H9 (cell line): ENCODE results near the gene JPT2. TPM values are rescaled to one million over a fixed set of nuclear protein-coding genes. Genes with fewer than 3 reads are reported as not detected.

Experiments
- DNase-seq: peaks from one replicate; pipeline ENCODE4 v3.0.0-alpha.2; 2017
- H2AFZ ChIP-seq: one replicate; pipeline ENCODE4 v1.6.1; 2013; ENCODE audit warnings: mild to moderate bottlenecking, low read length, control low read depth, moderate library complexity
- H2AK5ac ChIP-seq: 2 replicates; pipeline ENCODE4 v1.6.1; 2013; ENCODE audit warnings: low read length, control low read depth, mixed read lengths; ENCODE audit not compliant: insufficient read length
- H2BK120ac ChIP-seq: one replicate; pipeline ENCODE4 v1.6.1; 2013; ENCODE audit warnings: low read depth, mild to moderate bottlenecking, low read length, control low read depth, inconsistent platforms; ENCODE audit not compliant: poor library complexity, severe bottlenecking
- H2BK12ac ChIP-seq: 2 replicates; pipeline ENCODE4 v1.6.1; 2013; ENCODE audit warnings: low read length, control low read depth, mixed read lengths, low read depth; ENCODE audit not compliant: insufficient read length
- H2BK15ac ChIP-seq: 2 replicates; pipeline ENCODE4 v1.6.1; 2013; ENCODE audit warnings: low read depth, low read length, control low read depth
- H2BK20ac ChIP-seq: one replicate; pipeline ENCODE4 v1.6.1; 2013; ENCODE audit warnings: low read depth, mild to moderate bottlenecking, low read length, control low read depth, inconsistent platforms; ENCODE audit not compliant: poor library complexity, severe bottlenecking
- H2BK5ac ChIP-seq: 2 replicates; pipeline ENCODE4 v1.6.1; 2013; ENCODE audit warnings: low read length, control low read depth, mixed read lengths; ENCODE audit not compliant: insufficient read length
- H3K14ac ChIP-seq: 2 replicates; pipeline ENCODE4 v1.6.1; 2013; ENCODE audit warnings: low read length, control low read depth; ENCODE audit not compliant: insufficient read depth
- H3K18ac ChIP-seq: 2 replicates; pipeline ENCODE4 v1.6.1; 2013; ENCODE audit warnings: low read depth, mild to moderate bottlenecking, mixed read lengths, low read length, control low read depth; ENCODE audit not compliant: insufficient read length
- H3K23ac ChIP-seq: 2 replicates; pipeline ENCODE4 v1.6.1; 2013; ENCODE audit warnings: low read length, control low read depth, mixed read lengths, low read depth; ENCODE audit not compliant: insufficient read length
- H3K23me2 ChIP-seq: 2 replicates; pipeline ENCODE4 v1.6.1; 2013; ENCODE audit warnings: low read depth, mild to moderate bottlenecking, mixed read lengths, low read length, control low read depth; ENCODE audit not compliant: insufficient read length, poor library complexity, severe bottlenecking
- H3K27ac ChIP-seq: 2 replicates; pipeline ENCODE4 v1.5.1; 2013; ENCODE audit warnings: low read length, control low read depth, mixed read lengths, low read depth; ENCODE audit not compliant: insufficient read length
- H3K27me3 ChIP-seq: 2 replicates; pipeline ENCODE4 v1.6.1; 2013; ENCODE audit warnings: low read length, control low read depth, inconsistent platforms; ENCODE audit not compliant: insufficient read depth
- H3K4ac ChIP-seq: 2 replicates; pipeline ENCODE4 v1.6.1; 2013; ENCODE audit warnings: low read depth, mild to moderate bottlenecking, control low read depth, inconsistent platforms, low read length, moderate library complexity
- H3K4me1 ChIP-seq: 2 replicates; pipeline ENCODE4 v1.6.1; 2013; ENCODE audit warnings: low read length, control low read depth, inconsistent platforms; ENCODE audit not compliant: insufficient read depth
- H3K4me2 ChIP-seq: 2 replicates; pipeline ENCODE4 v1.6.1; 2013; ENCODE audit warnings: low read length, control low read depth, mixed read lengths; ENCODE audit not compliant: insufficient read length, insufficient read depth
- H3K56ac ChIP-seq: 2 replicates; pipeline ENCODE4 v1.6.1; 2013; ENCODE audit warnings: low read depth, mild to moderate bottlenecking, mixed read lengths, low read length, control low read depth; ENCODE audit not compliant: insufficient read length
- H3K79me1 ChIP-seq: 2 replicates; pipeline ENCODE4 v1.6.1; 2013; ENCODE audit warnings: low read depth, mild to moderate bottlenecking, moderate library complexity, low read length, control low read depth, inconsistent platforms; ENCODE audit not compliant: insufficient read depth, poor library complexity, severe bottlenecking
- H3K79me2 ChIP-seq: 2 replicates; pipeline ENCODE4 v1.6.1; 2013; ENCODE audit warnings: low read length, control low read depth, inconsistent platforms; ENCODE audit not compliant: insufficient read depth
- H3K9ac ChIP-seq: 2 replicates; pipeline ENCODE4 v1.6.1; 2013; ENCODE audit warnings: low read length, control low read depth, mixed read lengths; ENCODE audit not compliant: insufficient read length; ENCODE audit errors: extremely low read depth
- H3K9me3 ChIP-seq: one replicate; pipeline ENCODE4 v1.6.1; 2013; ENCODE audit warnings: low read depth, low read length, inconsistent platforms; ENCODE audit not compliant: control insufficient read depth
- H3T11ph ChIP-seq: one replicate; pipeline ENCODE4 v1.6.1; 2013; ENCODE audit warnings: mild to moderate bottlenecking, low read length, control low read depth, inconsistent platforms
- H4K20me1 ChIP-seq: one replicate; pipeline ENCODE4 v1.6.1; 2013; ENCODE audit not compliant: control insufficient read depth, insufficient read length, insufficient read depth
- H4K5ac ChIP-seq: 2 replicates; pipeline ENCODE4 v1.6.1; 2013; ENCODE audit warnings: low read depth, mild to moderate bottlenecking, mixed read lengths, low read length, control low read depth; ENCODE audit not compliant: insufficient read length
- H4K8ac ChIP-seq: replicated peaks from 2 replicates; pipeline ENCODE4 v1.6.1; 2013; ENCODE audit warnings: low read length, control low read depth, mixed read lengths, low read depth; ENCODE audit not compliant: insufficient read length
- H4K91ac ChIP-seq: 2 replicates; pipeline ENCODE4 v1.6.1; 2013; ENCODE audit warnings: low read depth, mild to moderate bottlenecking, moderate library complexity, mixed read lengths, low read length, control low read depth; ENCODE audit not compliant: insufficient read length
- H3K27ac Mint-ChIP-seq, 3 experiments: 2 replicates in 2 of 3; 3 replicates in 1 of 3; pipeline ENCODE4 v1.8.0; 2020 to 2021; ENCODE audit warnings: mixed read lengths in 3 of 3, mild to moderate bottlenecking in 1 of 3, moderate library complexity in 1 of 3
- H3K27me3 Mint-ChIP-seq: 2 replicates; pipeline ENCODE4 v1.8.0; 2021; ENCODE audit warnings: low read depth, mild to moderate bottlenecking, moderate library complexity, mixed read lengths
- H3K36me3 Mint-ChIP-seq, 3 experiments: 2 replicates in 2 of 3; 3 replicates in 1 of 3; pipeline ENCODE4 v1.8.0; 2020 to 2021; ENCODE audit warnings: low read depth in 3 of 3, mixed read lengths in 3 of 3; ENCODE audit not compliant: insufficient read depth in 1 of 3
- H3K4me1 Mint-ChIP-seq, 2 experiments: 2 replicates each; pipeline ENCODE4 v1.8.0; 2020; ENCODE audit warnings: mixed read lengths in 2 of 2
- H3K4me3 Mint-ChIP-seq, 2 experiments: 2 replicates in 1 of 2; 3 replicates in 1 of 2; pipeline ENCODE4 v1.8.0; 2020 to 2021; ENCODE audit warnings: mild to moderate bottlenecking in 2 of 2, mixed read lengths in 2 of 2, moderate library complexity in 1 of 2
- H3K9me3 Mint-ChIP-seq, 2 experiments: 2 replicates in 1 of 2; 3 replicates in 1 of 2; pipeline ENCODE4 v1.8.0; 2020; ENCODE audit warnings: mild to moderate bottlenecking in 2 of 2, mixed read lengths in 2 of 2, moderate library complexity in 1 of 2
- CTCF ChIP-seq: fragments of 200-600 bp; sonication (generic); conservative IDR thresholded peaks from 3 replicates; pipeline ENCODE4 v1.8.0; 2021; ENCODE audit warnings: antibody characterized with exemption, mild to moderate bottlenecking
- WGBS: extraction: QIAGEN DNeasy Blood & Tissue Kit; methylation state at CpG from one replicate; pipeline ENCODE4 v1.1.7; 2013; ENCODE audit warnings: missing lambda C conversion rate, low lambda C conversion rate, mixed read lengths; ENCODE audit not compliant: insufficient read length; ENCODE audit errors: extremely low coverage; 5-methylcytosine and 5-hydroxymethylcytosine counted together
- total RNA-seq: library from RNA; stranded (reverse); gene quantifications from 2 replicates; pipeline ENCODE4 v1.2.1, GENCODE V29; 2021

Gene JPT2
- total RNA-seq, 1 experiment from 2014 or later: 206 TPM

- no peak overlapping the region for H4K5ac ChIP-seq
- no peaks in the 10 kb centered on the region for H3K79me1 ChIP-seq
- no peak overlapping the region for H3K14ac ChIP-seq
- TF ChIP-seq CTCF: no peak
- H3K27ac ChIP-seq: no peak overlapping the region
- Mint-ChIP-seq H3K27me3 (no peaks in the 10 kb centered on the region), H3K36me3 (peaks cover 37 to 97% (median 78%) of the 10 kb centered on the region in 3 experiments; a peak in 6 of 7 replicates), H3K9me3 (no peaks in the 10 kb centered on the region; a peak in 1 of 5 replicates), H3K27ac (no peak overlapping the region), H3K4me1 (no peaks in the 10 kb centered on the region), H3K4me3 (no peak overlapping the region)
- no CpG with 5 or more reads among the region's 14 CpGs for WGBS
- H4K20me1 ChIP-seq: no peaks in the 10 kb centered on the region
- no peaks in the 10 kb centered on the region for H3K9me3 ChIP-seq
- H2BK5ac ChIP-seq: no peak overlapping the region
- H3K4ac ChIP-seq: no peak overlapping the region
- no peaks in the 10 kb centered on the region for H3K27me3 ChIP-seq
- H2BK120ac ChIP-seq: no peak overlapping the region
- H3K23me2 ChIP-seq: no peaks in the 10 kb centered on the region
- no peak overlapping the region for H4K91ac ChIP-seq
- H4K8ac ChIP-seq: no peak overlapping the region
- H3K4me2 ChIP-seq: no peak overlapping the region
- no peak for DNase-seq
- no peak overlapping the region for H2AK5ac ChIP-seq
- no peaks in the 10 kb centered on the region for H3K79me2 ChIP-seq
- no peak overlapping the region for H3K18ac ChIP-seq
- H3K9ac ChIP-seq: no peak overlapping the region
- H3K23ac ChIP-seq: no peak overlapping the region
- H2BK20ac ChIP-seq: no peak overlapping the region
- H2AFZ ChIP-seq: no peak overlapping the region
- H3K56ac ChIP-seq: no peak overlapping the region
- H3K4me1 ChIP-seq: no peaks in the 10 kb centered on the region
- no peak overlapping the region for H3T11ph ChIP-seq
- H2BK15ac ChIP-seq: no peak overlapping the region
- no peak overlapping the region for H2BK12ac ChIP-seq
These were observed 10.2 kb upstream of the JPT2 start for GRCh38 chr16:1667916-1668315.
